Measurements from ENCODE around the gene FOSL1. TPM values are rescaled to one million over a fixed set of nuclear protein-coding genes. Genes with fewer than 3 reads are reported as not detected.

FOSL1 gene
- total RNA-seq (1 to 10 TPM in 6 of 7 donors, under 1 TPM in 1; 0.42 to 5.4 (median 1.6) TPM), polyA plus RNA-seq (1 to 10 TPM in 2 of 3 donors, under 1 TPM in 1; 0.59 to 1.2 (median 1.2) TPM)
- long read RNA-seq, donor 1, partial matches to known transcripts = 0 of 1 reads
- long read RNA-seq, donor 1, other reads (novel, unspliced or antisense) = 0 of 1 reads
- long read RNA-seq, donor 2 = 0 reads

DNA sequence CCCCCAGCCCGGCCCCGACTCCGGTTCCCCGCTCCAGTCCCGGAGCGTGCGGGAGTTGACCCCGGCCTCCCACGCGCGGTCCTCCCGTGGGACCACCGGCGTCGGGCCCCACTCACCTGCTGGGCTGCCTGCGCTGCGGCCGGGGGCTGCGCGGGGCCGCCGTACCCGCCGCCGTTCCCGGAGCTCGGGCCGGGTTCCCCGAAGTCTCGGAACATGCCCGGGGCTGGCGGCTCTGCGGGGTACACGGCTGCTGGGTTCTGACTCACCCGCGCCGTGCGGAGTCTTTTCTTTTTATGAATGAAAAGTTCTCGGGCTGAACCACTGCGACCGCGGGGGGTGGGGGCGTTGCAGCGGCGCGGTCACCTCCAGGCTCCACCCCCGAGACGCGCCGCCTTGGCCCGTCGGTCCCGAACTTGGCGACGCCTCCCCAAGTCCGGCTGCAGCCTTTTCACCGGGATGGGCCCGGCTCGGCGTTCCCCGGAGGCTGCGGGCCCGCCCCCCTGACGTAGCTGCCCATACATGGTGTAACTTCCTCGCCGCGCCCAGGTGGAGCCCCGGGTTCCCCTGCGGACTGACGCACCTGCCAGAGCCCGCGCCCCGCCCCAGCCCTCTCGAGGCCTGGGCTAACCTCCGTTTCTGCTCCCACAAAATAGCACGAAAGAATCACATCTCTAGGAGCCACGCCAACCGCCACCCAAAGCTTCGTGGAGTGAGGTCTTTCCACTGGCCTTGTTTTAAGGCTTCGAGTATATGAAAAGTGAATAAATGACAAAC lies at the start of gene FOSL1:
Gene FOSL1, minus strand, starts transcription at position 264 of the 774 bp plus-strand sequence. Its CDS starts 49 bp downstream, at position 215.
- Histone ChIP-seq H3K27me3 (replicated peaks in 1 of 7) (peaks cover 0 to 30% (median 13%) of the 10 kb centered on the region in 7 donors), H3K4me3 (peak within 1 kb of the TSS; percentile 38 to 70 (median 56)), H3K36me3 (no peaks in the 10 kb centered on the region), H3K27ac (peak within 1 kb of the TSS in 6 of 8 donors; percentile 39 to 83 (median 67)), H3K4me1 (peaks cover 10 to 39% (median 25%) of the 10 kb centered on the region in 6 donors), H3K9me3 (no peaks in the 10 kb centered on the region)
- TF ChIP-seq POLR2AphosphoS5 (IDR thresholded peaks at IDR 0.05) (peak; percentile 62 to 86 (median 74)), CTCF (IDR thresholded peaks at IDR 0.05 in 8 of 11, conservative IDR thresholded peaks at IDR 0.05 in 3 of 11) (no peak), POLR2A (IDR thresholded peaks at IDR 0.05) (no peak)
- intact Hi-C loops (cut with DNase I; ENCODE audit: low total_unique reads) = no loop called here
- DNase-seq = peak; percentile 96
- WGBS, 5 donors = 2 to 3% (median 3%) methylated on average over 41 to 80 of the region's 80 CpGs

GRCh38 chr11:65947603-65948125 lies 47.5 kb upstream of the FOSL1 start:
- no peak for TF ChIP-seq POLR2AphosphoS5 (IDR thresholded peaks at IDR 0.05)
- no peak for TF ChIP-seq CTCF (IDR thresholded peaks at IDR 0.05 in 8 of 11, conservative IDR thresholded peaks at IDR 0.05 in 3 of 11)
- no peak for TF ChIP-seq POLR2A (IDR thresholded peaks at IDR 0.05)
- DNase-seq = no peak
- Histone ChIP-seq H3K9me3 (no peaks in the 10 kb centered on the region), H3K4me3 (no peak overlapping the region), H3K27me3 (replicated peaks in 1 of 7) (peaks cover 0 to 3% (median 0%) of the 10 kb centered on the region in 7 donors), H3K4me1 (no peaks in the 10 kb centered on the region), H3K36me3 (no peaks in the 10 kb centered on the region), H3K27ac (no peak overlapping the region)
- WGBS, 5 donors = 80 to 95% (median 86%) methylated on average over 12 of the region's 12 CpGs
- intact Hi-C loops (cut with DNase I; ENCODE audit: low total_unique reads) = no loop called here

DNA sequence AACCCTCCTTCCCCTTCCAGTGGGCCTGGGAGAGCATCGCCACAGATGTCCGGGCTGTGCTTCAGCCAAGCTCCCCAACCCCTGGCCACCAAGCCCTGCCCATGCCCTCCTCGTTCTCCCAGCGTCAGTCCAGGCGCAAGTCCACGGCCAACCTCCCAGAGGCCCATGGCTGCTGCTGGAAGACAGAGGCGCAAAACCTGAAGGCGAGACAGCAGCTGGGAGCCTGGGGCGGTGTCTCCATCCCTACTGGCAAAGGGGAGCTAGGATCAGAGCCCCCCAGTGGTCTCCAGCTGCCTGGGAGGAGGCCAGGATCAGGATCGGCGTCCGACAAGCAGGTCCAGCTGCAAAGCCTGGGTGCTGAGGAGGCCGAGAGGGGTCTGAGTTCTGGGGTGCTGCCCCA lies 46.9 kb upstream of the FOSL1 start:
- no peak for DNase-seq
- Histone ChIP-seq H3K9me3 (no peaks in the 10 kb centered on the region), H3K4me1 (peaks cover 0 to under 1% (median 0%) of the 10 kb centered on the region in 6 donors), H3K4me3 (no peak overlapping the region), H3K36me3 (no peaks in the 10 kb centered on the region), H3K27me3 (replicated peaks in 1 of 7) (peaks cover 0 to 3% (median 0%) of the 10 kb centered on the region in 7 donors), H3K27ac (no peak overlapping the region)
- 70 to 84% (median 75%) methylated on average over 10 to 13 of the region's 13 CpGs for WGBS, 5 donors
- intact Hi-C loops (cut with DNase I; ENCODE audit: low total_unique reads) = no loop called here
- no peak for TF ChIP-seq POLR2AphosphoS5 (IDR thresholded peaks at IDR 0.05)

DNA sequence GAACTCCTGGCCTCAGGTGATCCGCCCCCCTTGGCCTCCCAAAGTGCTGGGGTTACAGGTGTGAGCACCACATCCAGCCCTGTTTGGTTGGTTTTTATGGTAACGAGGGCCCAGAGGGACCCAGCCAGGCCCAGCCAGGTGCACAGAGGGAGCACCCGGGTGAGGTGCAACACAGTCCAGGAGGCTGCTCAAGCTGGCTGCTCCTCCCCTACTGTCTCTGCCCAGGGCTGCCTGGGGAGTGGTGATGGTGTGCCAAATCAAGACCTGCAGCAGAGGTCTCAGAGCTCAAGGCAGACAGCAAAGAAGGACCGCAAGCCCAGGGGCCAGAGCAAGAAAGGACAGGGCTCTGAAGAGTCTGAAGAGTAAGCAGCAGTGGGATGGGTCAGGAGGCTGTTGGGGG lies 46.5 kb upstream of the FOSL1 start:
- TF ChIP-seq POLR2A (IDR thresholded peaks at IDR 0.05) = no peak
- no peak for TF ChIP-seq CTCF (IDR thresholded peaks at IDR 0.05 in 8 of 11, conservative IDR thresholded peaks at IDR 0.05 in 3 of 11)
- TF ChIP-seq POLR2AphosphoS5 (IDR thresholded peaks at IDR 0.05) = no peak
- no peak overlapping the region for H3K4me3 ChIP-seq
- H3K9me3 ChIP-seq = no peaks in the 10 kb centered on the region
- peaks cover 0 to 3% (median 0%) of the 10 kb centered on the region in 7 donors for H3K27me3 ChIP-seq (replicated peaks in 1 of 7)
- H3K36me3 ChIP-seq = no peaks in the 10 kb centered on the region
- WGBS, 5 donors = 78 to 93% (median 89%) methylated on average over 2 to 4 of the region's 4 CpGs
- DNase-seq = no peak
- no peak overlapping the region for H3K27ac ChIP-seq
- intact Hi-C loops (cut with DNase I; ENCODE audit: low total_unique reads) = no loop called here
- peaks cover 0 to 5% (median 2%) of the 10 kb centered on the region in 6 donors for H3K4me1 ChIP-seq

Measured in spleen (tissue), 13 donors.